HG03342 (cell line): ENCODE results near the gene KRT6A.

ENCODE experiments used
- ATAC-seq: cut with Tn5 transposase; IDR thresholded peaks from one replicate; pipeline ENCODE4 v1.9.1; 2021; ENCODE audit warnings: mild to moderate bottlenecking, moderate library complexity; ENCODE audit not compliant: unreplicated experiment

The KRT6A gene

GRCh38 chr12:52438305-52439301 lies 54.5 kb downstream of the KRT6A start:
- ATAC-seq: no peak

- no peak for ATAC-seq
Measured at GRCh38 chr12:52437508-52437907, 55.5 kb downstream of the KRT6A start.
